ENCODE results near the gene TRIM72. TPM values are rescaled to one million over a fixed set of nuclear protein-coding genes. Genes with fewer than 3 reads are reported as not detected.

The TRIM72 gene
- total and polyA plus RNA-seq, 9 of the 15 experiments (the other 6 are each of a cell fraction or from before 2014, with no cell fraction given), result under 0.01 TPM; not detected in 8

DNA sequence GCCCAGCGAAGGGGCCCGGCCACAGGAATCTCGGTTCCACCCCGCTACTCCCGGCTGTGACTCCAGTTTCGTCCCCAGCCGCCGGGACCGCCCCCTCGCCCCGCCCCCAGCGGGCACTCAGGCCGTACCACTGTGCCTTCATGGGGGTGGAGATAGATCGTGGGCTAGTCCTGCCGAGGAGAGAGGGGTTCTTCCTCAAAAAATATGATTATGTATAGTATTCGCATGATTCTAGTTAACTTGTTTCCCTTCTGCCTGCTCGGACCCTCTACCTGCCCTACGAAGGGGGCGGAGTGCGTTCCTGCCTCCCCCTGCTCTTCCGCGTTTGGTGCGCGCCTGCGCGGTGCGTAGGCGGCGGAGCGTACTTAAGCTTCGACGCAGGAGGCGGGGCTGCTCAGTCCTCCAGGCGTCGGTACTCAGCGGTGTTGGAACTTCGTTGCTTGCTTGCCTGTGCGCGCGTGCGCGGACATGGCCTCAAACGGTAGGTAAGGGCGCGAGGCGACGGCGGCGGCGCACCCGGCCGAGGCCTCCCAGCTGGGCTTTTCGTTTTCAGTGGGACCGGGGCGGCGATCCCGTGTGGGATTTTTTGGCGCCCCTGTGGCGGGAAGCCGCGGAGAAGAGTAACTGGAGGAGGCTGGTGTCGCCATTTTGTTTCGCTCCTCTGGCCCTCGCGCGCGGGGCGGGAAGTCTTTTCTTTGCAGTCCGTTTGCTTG lies 34.0 kb upstream of the TRIM72 start, which contains the start of gene FUS (continued):
- TF ChIP-seq ZNF766 (CRISPR knock-in tag; conservative IDR thresholded peaks at IDR 0.05) (no peak; the same call in 1 of the 2 replicates), PTTG1 (tag; IDR thresholded peaks at IDR 0.05; ENCODE audit: low read depth) (no peak), ATF1 (CRISPR knock-in tag; IDR thresholded peaks at IDR 0.05) (0 out of 2 replicates have a peak, but pooled peaks have one; percentile 12), ATF1 (tag; IDR thresholded peaks at IDR 0.05) (peak; percentile 90), CBX2 (IDR thresholded peaks at IDR 0.05; ENCODE audit: insufficient read depth, low read length, poor library complexity, severe bottlenecking) (no peak), ZNF133 (CRISPR knock-in tag; IDR thresholded peaks at IDR 0.05) (peak; percentile 57; the same call in 1 of the 2 replicates), SRSF3 (IDR thresholded peaks at IDR 0.05; ENCODE audit: insufficient read depth, low read length) (peak; percentile 74), POLR2AphosphoS5 (IDR thresholded peaks at IDR 0.05; ENCODE audit: control insufficient read depth, insufficient read depth, low read depth, low read length) (peak; percentile 99), ZNF408 (CRISPR knock-in tag; IDR thresholded peaks at IDR 0.05; ENCODE audit: low read depth) (no peak), PHB (CRISPR knock-in tag; IDR thresholded peaks at IDR 0.05) (peak; percentile 80), HNRNPUL1 (IDR thresholded peaks at IDR 0.05; ENCODE audit: low read length) (no peak), ZNF165 (CRISPR knock-in tag; IDR thresholded peaks at IDR 0.05; ENCODE audit: borderline replicate concordance) (no peak), SMARCC2 (IDR thresholded peaks at IDR 0.05; ENCODE audit: low read depth) (no peak)
- TF ChIP-seq, protein P1, sequence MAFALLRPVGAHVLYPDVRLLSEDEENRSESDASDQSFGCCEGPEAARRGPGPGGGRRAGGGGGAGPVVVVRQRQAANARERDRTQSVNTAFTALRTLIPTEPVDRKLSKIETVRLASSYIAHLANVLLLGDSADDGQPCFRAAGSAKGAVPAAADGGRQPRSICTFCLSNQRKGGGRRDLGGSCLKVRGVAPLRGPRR (CRISPR knock-in tag; IDR thresholded peaks at IDR 0.05), result no peak
- TF ChIP-seq, protein P2, sequence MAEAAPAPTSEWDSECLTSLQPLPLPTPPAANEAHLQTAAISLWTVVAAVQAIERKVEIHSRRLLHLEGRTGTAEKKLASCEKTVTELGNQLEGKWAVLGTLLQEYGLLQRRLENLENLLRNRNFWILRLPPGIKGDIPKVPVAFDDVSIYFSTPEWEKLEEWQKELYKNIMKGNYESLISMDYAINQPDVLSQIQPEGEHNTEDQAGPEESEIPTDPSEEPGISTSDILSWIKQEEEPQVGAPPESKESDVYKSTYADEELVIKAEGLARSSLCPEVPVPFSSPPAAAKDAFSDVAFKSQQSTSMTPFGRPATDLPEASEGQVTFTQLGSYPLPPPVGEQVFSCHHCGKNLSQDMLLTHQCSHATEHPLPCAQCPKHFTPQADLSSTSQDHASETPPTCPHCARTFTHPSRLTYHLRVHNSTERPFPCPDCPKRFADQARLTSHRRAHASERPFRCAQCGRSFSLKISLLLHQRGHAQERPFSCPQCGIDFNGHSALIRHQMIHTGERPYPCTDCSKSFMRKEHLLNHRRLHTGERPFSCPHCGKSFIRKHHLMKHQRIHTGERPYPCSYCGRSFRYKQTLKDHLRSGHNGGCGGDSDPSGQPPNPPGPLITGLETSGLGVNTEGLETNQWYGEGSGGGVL (CRISPR knock-in tag; IDR thresholded peaks at IDR 0.05), result no peak
- TF ChIP-seq, protein P3, sequence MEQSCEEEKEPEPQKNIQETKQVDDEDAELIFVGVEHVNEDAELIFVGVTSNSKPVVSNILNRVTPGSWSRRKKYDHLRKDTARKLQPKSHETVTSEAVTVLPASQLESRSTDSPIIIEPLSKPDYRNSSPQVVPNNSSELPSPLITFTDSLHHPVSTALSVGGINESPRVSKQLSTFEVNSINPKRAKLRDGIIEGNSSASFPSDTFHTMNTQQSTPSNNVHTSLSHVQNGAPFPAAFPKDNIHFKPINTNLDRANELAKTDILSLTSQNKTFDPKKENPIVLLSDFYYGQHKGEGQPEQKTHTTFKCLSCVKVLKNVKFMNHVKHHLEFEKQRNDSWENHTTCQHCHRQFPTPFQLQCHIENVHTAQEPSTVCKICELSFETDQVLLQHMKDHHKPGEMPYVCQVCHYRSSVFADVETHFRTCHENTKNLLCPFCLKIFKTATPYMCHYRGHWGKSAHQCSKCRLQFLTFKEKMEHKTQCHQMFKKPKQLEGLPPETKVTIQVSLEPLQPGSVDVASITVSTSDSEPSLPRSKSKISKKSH (CRISPR knock-in tag; IDR thresholded peaks at IDR 0.05), result no peak
- TF ChIP-seq, protein P4, sequence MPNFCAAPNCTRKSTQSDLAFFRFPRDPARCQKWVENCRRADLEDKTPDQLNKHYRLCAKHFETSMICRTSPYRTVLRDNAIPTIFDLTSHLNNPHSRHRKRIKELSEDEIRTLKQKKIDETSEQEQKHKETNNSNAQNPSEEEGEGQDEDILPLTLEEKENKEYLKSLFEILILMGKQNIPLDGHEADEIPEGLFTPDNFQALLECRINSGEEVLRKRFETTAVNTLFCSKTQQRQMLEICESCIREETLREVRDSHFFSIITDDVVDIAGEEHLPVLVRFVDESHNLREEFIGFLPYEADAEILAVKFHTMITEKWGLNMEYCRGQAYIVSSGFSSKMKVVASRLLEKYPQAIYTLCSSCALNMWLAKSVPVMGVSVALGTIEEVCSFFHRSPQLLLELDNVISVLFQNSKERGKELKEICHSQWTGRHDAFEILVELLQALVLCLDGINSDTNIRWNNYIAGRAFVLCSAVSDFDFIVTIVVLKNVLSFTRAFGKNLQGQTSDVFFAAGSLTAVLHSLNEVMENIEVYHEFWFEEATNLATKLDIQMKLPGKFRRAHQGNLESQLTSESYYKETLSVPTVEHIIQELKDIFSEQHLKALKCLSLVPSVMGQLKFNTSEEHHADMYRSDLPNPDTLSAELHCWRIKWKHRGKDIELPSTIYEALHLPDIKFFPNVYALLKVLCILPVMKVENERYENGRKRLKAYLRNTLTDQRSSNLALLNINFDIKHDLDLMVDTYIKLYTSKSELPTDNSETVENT (CRISPR knock-in tag; IDR thresholded peaks at IDR 0.05), result peak; percentile 96
- TF ChIP-seq, protein P5, sequence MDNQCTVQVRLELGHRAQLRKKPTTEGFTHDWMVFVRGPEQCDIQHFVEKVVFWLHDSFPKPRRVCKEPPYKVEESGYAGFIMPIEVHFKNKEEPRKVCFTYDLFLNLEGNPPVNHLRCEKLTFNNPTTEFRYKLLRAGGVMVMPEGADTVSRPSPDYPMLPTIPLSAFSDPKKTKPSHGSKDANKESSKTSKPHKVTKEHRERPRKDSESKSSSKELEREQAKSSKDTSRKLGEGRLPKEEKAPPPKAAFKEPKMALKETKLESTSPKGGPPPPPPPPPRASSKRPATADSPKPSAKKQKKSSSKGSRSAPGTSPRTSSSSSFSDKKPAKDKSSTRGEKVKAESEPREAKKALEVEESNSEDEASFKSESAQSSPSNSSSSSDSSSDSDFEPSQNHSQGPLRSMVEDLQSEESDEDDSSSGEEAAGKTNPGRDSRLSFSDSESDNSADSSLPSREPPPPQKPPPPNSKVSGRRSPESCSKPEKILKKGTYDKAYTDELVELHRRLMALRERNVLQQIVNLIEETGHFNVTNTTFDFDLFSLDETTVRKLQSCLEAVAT (IDR thresholded peaks at IDR 0.05), result peak; percentile 79 to 86; a peak in 3 of 4 replicates
- TF ChIP-seq, protein P6, sequence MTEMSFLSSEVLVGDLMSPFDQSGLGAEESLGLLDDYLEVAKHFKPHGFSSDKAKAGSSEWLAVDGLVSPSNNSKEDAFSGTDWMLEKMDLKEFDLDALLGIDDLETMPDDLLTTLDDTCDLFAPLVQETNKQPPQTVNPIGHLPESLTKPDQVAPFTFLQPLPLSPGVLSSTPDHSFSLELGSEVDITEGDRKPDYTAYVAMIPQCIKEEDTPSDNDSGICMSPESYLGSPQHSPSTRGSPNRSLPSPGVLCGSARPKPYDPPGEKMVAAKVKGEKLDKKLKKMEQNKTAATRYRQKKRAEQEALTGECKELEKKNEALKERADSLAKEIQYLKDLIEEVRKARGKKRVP (CRISPR knock-in tag; IDR thresholded peaks at IDR 0.05), result no peak

Data from K562 (cell line).